HepG2 (cell line): ENCODE measurements around the gene GPT2. TPM values are rescaled to one million over a fixed set of nuclear protein-coding genes. Genes with fewer than 3 reads are reported as not detected.

Experiments used
- ADNP ChIP-seq: sonication (generic); formaldehyde crosslinking; IDR thresholded peaks from 2 replicates; pipeline ENCODE4 v1.4.0; 2020; ENCODE audit warnings: missing genetic modification reagents
- BORCS8-MEF2B ChIP-seq: sonication (generic); formaldehyde crosslinking; IDR thresholded peaks from 2 replicates; pipeline ENCODE4 v1.8.0; 2022; ENCODE audit warnings: mild to moderate bottlenecking, missing genetic modification reagents
- BRD4 ChIP-seq: sonication (generic); formaldehyde crosslinking; IDR thresholded peaks from 2 replicates; pipeline ENCODE4 v1.4.0; 2020; ENCODE audit warnings: missing genetic modification reagents
- GPN1 ChIP-seq: sonication (generic); formaldehyde crosslinking; IDR thresholded peaks from 2 replicates; pipeline ENCODE4 v1.5.1; 2020; ENCODE audit warnings: missing genetic modification reagents, borderline replicate concordance
- HOXA5 ChIP-seq: sonication (generic); formaldehyde crosslinking; IDR thresholded peaks from 2 replicates; pipeline ENCODE4 v1.4.0; 2020; ENCODE audit warnings: missing genetic modification reagents
- LCORL ChIP-seq, 2 experiments: fragments of 450-650 bp in 1 of 2; sonication (generic) in 1 of 2; formaldehyde crosslinking in 1 of 2; IDR thresholded peaks; 2 replicates each; pipeline versions ENCODE4 v1.5.0 to v1.6.1; 2017 to 2020; ENCODE audit warnings: antibody characterized with exemption in 1 of 2, missing genetic modification reagents in 1 of 2
- MAZ ChIP-seq, 2 experiments: sonication (generic) in 1 of 2; formaldehyde crosslinking in 1 of 2; IDR thresholded peaks; 2 replicates each; pipeline versions ENCODE4 v1.5.0 to v1.6.1; 2012 to 2020; ENCODE audit warnings: low read depth in 2 of 2, mild to moderate bottlenecking in 2 of 2, borderline replicate concordance in 1 of 2, improper control_type of control experiment in 1 of 2, low read length in 1 of 2, missing genetic modification reagents in 1 of 2, moderate library complexity in 1 of 2
- MYNN ChIP-seq: sonication (generic); formaldehyde crosslinking; IDR thresholded peaks from 2 replicates; pipeline ENCODE4 v1.4.0; 2020; ENCODE audit warnings: mild to moderate bottlenecking, low read depth, missing genetic modification reagents
- TBX2 ChIP-seq: sonication (generic); formaldehyde crosslinking; IDR thresholded peaks from 2 replicates; pipeline ENCODE4 v1.5.0; 2020; ENCODE audit warnings: missing genetic modification reagents, mild to moderate bottlenecking, borderline replicate concordance
- ZBTB7A ChIP-seq: sonication (generic); formaldehyde crosslinking; IDR thresholded peaks from 2 replicates; pipeline ENCODE4 v1.8.0; 2022; ENCODE audit warnings: mild to moderate bottlenecking, missing genetic modification reagents
- ZFAT ChIP-seq: sonication (generic); formaldehyde crosslinking; conservative IDR thresholded peaks from 2 replicates; pipeline ENCODE4 v1.8.1; 2023; ENCODE audit warnings: missing genetic modification reagents, inconsistent platforms
- ZFP82 ChIP-seq: sonication (generic); formaldehyde crosslinking; IDR thresholded peaks from 2 replicates; pipeline ENCODE4 v1.5.1; 2020; ENCODE audit warnings: mild to moderate bottlenecking, missing genetic modification reagents, borderline replicate concordance
- ZNF44 ChIP-seq: sonication (generic); formaldehyde crosslinking; IDR thresholded peaks from 2 replicates; pipeline ENCODE4 v1.5.1; 2020; ENCODE audit warnings: mild to moderate bottlenecking, missing genetic modification reagents
- ZNF781 ChIP-seq: sonication (generic); formaldehyde crosslinking; IDR thresholded peaks from 2 replicates; pipeline ENCODE4 v1.5.1; 2020; ENCODE audit warnings: borderline replicate concordance, mild to moderate bottlenecking, missing genetic modification reagents; ENCODE audit errors: not compliant biosample characterization
- polyA plus RNA-seq, 8 experiments: library from polyadenylated mRNA; depleted of rRNA in 3 of 8; stranded (reverse) in 7 of 8; unstranded in 1 of 8; fragments of >200 nt; fragmentation: Illumina TruSeq in 4 of 8; extraction: Trizol in 4 of 8; gene quantifications; 2 replicates each; pipeline versions ENCODE4 v1.2.1 to v1.2.3, GENCODE V29; 2011 to 2016; ENCODE audit warnings: low read depth in 4 of 8, missing spikeins in 1 of 8, mixed read lengths in 1 of 8; ENCODE audit not compliant: insufficient read depth in 1 of 8
- total RNA-seq, 5 experiments: library from RNA; depleted of rRNA; stranded (reverse); fragments of >200 nt; fragmentation: Illumina TruSeq; extraction: Trizol; gene quantifications; 2 replicates each; pipeline ENCODE4 v1.2.3, GENCODE V29; 2016; ENCODE audit warnings: low read depth in 1 of 5
- TF ChIP-seq, protein P1 (sequence below): sonication (generic); formaldehyde crosslinking; conservative IDR thresholded peaks from 2 replicates; pipeline ENCODE4 v1.8.0; 2022; ENCODE audit warnings: missing genetic modification reagents
- TF ChIP-seq, protein P2 (sequence below): sonication (generic); formaldehyde crosslinking; IDR thresholded peaks from 2 replicates; pipeline ENCODE4 v1.5.0; 2020; ENCODE audit warnings: mild to moderate bottlenecking, missing genetic modification reagents
- TF ChIP-seq, protein P3 (sequence below): sonication (generic); formaldehyde crosslinking; IDR thresholded peaks from 2 replicates; pipeline ENCODE4 v1.4.0; 2020; ENCODE audit warnings: low read depth, mild to moderate bottlenecking, missing genetic modification reagents
- TF ChIP-seq, protein P4 (sequence below): sonication (generic); formaldehyde crosslinking; IDR thresholded peaks from 2 replicates; pipeline ENCODE4 v1.4.0; 2020; ENCODE audit warnings: missing genetic modification reagents; ENCODE audit errors: not compliant biosample characterization
- TF ChIP-seq, protein P5 (sequence below): sonication (generic); formaldehyde crosslinking; IDR thresholded peaks from 2 replicates; pipeline ENCODE4 v1.8.1; 2023; ENCODE audit warnings: mild to moderate bottlenecking, missing genetic modification reagents

The GPT2 gene
- total and polyA plus RNA-seq, 2 of the 13 experiments (the other 11 are each of a cell fraction or from before 2014, with no cell fraction given): 138 to 267 TPM

DNA sequence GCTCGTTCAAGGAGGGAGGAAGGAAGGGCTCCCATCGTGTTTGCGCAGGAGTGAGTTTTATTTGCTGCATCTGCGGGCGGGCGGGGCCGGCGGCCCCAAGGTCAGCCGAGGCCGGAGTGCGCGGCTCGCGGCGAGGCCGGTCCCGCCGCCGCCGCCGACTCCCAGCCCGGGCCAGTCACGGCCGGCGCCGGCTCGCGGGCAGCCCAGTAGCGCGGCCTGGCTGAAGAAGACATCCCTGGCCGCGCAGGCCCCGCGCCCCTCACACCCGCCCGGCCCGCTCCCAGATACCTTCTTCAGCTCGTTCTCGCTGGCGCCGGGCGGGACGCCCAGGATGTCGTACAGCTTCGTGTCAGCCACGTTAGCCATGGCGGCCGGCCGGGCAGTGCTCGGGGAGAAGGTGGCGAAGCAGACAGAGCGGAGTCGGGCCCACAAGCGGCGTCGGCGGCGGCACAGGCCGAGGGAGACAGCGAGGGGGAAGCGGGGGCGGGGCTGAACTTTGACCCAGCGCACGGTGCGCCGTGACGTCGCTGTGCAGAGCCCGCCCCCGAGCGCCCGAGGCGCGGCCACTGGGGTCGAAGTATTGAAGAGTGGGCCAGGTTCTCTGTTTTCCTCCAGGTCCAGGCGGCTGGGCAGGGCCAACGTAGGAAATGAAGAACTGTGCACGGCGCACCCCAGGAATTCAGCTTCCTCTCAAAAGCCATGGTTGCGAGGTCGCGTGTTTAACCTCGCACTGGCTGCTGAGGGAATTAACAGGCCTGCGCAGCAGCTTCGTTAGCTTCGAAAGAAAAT is 89.2 kb downstream of the GPT2 start, which contains the start of gene DNAJA2 (continued):
- TF ChIP-seq, protein P1, sequence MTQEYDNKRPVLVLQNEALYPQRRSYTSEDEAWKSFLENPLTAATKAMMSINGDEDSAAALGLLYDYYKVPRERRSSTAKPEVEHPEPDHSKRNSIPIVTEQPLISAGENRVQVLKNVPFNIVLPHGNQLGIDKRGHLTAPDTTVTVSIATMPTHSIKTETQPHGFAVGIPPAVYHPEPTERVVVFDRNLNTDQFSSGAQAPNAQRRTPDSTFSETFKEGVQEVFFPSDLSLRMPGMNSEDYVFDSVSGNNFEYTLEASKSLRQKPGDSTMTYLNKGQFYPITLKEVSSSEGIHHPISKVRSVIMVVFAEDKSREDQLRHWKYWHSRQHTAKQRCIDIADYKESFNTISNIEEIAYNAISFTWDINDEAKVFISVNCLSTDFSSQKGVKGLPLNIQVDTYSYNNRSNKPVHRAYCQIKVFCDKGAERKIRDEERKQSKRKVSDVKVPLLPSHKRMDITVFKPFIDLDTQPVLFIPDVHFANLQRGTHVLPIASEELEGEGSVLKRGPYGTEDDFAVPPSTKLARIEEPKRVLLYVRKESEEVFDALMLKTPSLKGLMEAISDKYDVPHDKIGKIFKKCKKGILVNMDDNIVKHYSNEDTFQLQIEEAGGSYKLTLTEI (CRISPR knock-in tag): no peak
- TF ChIP-seq, protein P2, sequence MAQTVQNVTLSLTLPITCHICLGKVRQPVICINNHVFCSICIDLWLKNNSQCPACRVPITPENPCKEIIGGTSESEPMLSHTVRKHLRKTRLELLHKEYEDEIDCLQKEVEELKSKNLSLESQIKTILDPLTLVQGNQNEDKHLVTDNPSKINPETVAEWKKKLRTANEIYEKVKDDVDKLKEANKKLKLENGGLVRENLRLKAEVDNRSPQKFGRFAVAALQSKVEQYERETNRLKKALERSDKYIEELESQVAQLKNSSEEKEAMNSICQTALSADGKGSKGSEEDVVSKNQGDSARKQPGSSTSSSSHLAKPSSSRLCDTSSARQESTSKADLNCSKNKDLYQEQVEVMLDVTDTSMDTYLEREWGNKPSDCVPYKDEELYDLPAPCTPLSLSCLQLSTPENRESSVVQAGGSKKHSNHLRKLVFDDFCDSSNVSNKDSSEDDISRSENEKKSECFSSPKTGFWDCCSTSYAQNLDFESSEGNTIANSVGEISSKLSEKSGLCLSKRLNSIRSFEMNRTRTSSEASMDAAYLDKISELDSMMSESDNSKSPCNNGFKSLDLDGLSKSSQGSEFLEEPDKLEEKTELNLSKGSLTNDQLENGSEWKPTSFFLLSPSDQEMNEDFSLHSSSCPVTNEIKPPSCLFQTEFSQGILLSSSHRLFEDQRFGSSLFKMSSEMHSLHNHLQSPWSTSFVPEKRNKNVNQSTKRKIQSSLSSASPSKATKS: no peak
- TF ChIP-seq ZNF44 (CRISPR knock-in tag) (peak; percentile 99), MYNN (CRISPR knock-in tag) (0 out of 2 replicates have a peak, but pooled peaks have one; percentile 66), ZBTB7A (CRISPR knock-in tag) (peak; percentile 88), TBX2 (CRISPR knock-in tag) (peak; percentile 91), ZNF781 (CRISPR knock-in tag) (peak; percentile 88), BORCS8-MEF2B (0 out of 2 replicates have a peak, but pooled peaks have one; percentile 80), LCORL (IDR thresholded peaks at IDR 0.05) (no peak), LCORL (CRISPR knock-in tag; IDR thresholded peaks at IDR 0.05) (peak; percentile 41), ADNP (peak; percentile 73; the same call in 1 of the 2 replicates), MAZ (IDR thresholded peaks at IDR 0.05; ENCODE audit: borderline replicate concordance, low read depth, low read length) (peak; percentile 75; the same call in 1 of the 2 replicates), MAZ (CRISPR knock-in tag; IDR thresholded peaks at IDR 0.05; ENCODE audit: low read depth) (peak; percentile 96), HOXA5 (peak; percentile 93), ZFAT (CRISPR knock-in tag) (peak; percentile 95), ZFP82 (peak; percentile 3; the same call in 1 of the 2 replicates), BRD4 (peak; percentile 93; the same call in 1 of the 2 replicates), GPN1 (CRISPR knock-in tag) (no peak)
- TF ChIP-seq, protein P3, sequence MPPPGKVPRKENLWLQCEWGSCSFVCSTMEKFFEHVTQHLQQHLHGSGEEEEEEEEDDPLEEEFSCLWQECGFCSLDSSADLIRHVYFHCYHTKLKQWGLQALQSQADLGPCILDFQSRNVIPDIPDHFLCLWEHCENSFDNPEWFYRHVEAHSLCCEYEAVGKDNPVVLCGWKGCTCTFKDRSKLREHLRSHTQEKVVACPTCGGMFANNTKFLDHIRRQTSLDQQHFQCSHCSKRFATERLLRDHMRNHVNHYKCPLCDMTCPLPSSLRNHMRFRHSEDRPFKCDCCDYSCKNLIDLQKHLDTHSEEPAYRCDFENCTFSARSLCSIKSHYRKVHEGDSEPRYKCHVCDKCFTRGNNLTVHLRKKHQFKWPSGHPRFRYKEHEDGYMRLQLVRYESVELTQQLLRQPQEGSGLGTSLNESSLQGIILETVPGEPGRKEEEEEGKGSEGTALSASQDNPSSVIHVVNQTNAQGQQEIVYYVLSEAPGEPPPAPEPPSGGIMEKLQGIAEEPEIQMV (CRISPR knock-in tag): no peak
- TF ChIP-seq, protein P4, sequence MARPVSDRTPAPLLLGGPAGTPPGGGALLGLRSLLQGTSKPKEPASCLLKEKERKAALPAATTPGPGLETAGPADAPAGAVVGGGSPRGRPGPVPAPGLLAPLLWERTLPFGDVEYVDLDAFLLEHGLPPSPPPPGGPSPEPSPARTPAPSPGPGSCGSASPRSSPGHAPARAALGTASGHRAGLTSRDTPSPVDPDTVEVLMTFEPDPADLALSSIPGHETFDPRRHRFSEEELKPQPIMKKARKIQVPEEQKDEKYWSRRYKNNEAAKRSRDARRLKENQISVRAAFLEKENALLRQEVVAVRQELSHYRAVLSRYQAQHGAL (CRISPR knock-in tag): peak; percentile 86
- TF ChIP-seq, protein P5, sequence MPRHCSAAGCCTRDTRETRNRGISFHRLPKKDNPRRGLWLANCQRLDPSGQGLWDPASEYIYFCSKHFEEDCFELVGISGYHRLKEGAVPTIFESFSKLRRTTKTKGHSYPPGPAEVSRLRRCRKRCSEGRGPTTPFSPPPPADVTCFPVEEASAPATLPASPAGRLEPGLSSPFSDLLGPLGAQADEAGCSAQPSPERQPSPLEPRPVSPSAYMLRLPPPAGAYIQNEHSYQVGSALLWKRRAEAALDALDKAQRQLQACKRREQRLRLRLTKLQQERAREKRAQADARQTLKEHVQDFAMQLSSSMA (CRISPR knock-in tag): peak; percentile 77; the same call in 1 of the 2 replicates
